Small intestine (tissue), 7 donors: ENCODE measurements around the gene LRRC75B. TPM values are rescaled to one million over a fixed set of nuclear protein-coding genes. Genes with fewer than 3 reads are reported as not detected.

ENCODE experiments used
- DNase-seq, 2 donors: peaks; one replicate each; pipeline versions ENCODE4 v3.0.0 to v3.0.0-alpha.2; 2013
- FAIRE-seq: peaks from 2 replicates; lab custom pipeline; 2012; peaks lifted over from hg19 to GRCh38; lab: Jason Lieb, UNC
- H3K27ac ChIP-seq, 3 donors: one replicate each; pipeline ENCODE4 v1.5.1; 2013; ENCODE audit warnings: low read length in 2 of 3, mild to moderate bottlenecking in 2 of 3, control low read depth in 1 of 3, inconsistent platforms in 1 of 3, low read depth in 1 of 3, moderate library complexity in 1 of 3
- H3K27me3 ChIP-seq, 3 donors: one replicate each; pipeline ENCODE4 v1.6.1; 2013; ENCODE audit warnings: low read length in 3 of 3, inconsistent platforms in 1 of 3; ENCODE audit not compliant: control insufficient read depth in 3 of 3, insufficient read depth in 3 of 3
- H3K36me3 ChIP-seq, 3 donors: one replicate each; pipeline ENCODE4 v1.6.1; 2013; ENCODE audit warnings: low read length in 3 of 3, inconsistent platforms in 1 of 3, low read depth in 1 of 3, mild to moderate bottlenecking in 1 of 3, moderate library complexity in 1 of 3; ENCODE audit not compliant: control insufficient read depth in 3 of 3, insufficient read depth in 2 of 3
- H3K4me1 ChIP-seq, 3 donors: one replicate each; pipeline ENCODE4 v1.6.1; 2013; ENCODE audit warnings: low read length in 2 of 3, inconsistent platforms in 1 of 3, low read depth in 1 of 3, mild to moderate bottlenecking in 1 of 3, moderate library complexity in 1 of 3; ENCODE audit not compliant: control insufficient read depth in 3 of 3, insufficient read depth in 2 of 3
- H3K4me3 ChIP-seq, 3 donors: one replicate each; pipeline ENCODE4 v1.5.1; 2013; ENCODE audit warnings: low read length in 3 of 3, control low read depth in 1 of 3, inconsistent platforms in 1 of 3, low read depth in 1 of 3, mild to moderate bottlenecking in 1 of 3, moderate library complexity in 1 of 3
- H3K9me3 ChIP-seq, 2 donors: one replicate each; pipeline ENCODE4 v1.6.1; 2013; ENCODE audit warnings: low read depth in 1 of 2, low read length in 1 of 2; ENCODE audit not compliant: control insufficient read depth in 2 of 2, insufficient read depth in 1 of 2
- WGBS, 3 donors: extraction: QIAGEN DNeasy Blood & Tissue Kit; methylation state at CpG; one replicate each; pipeline ENCODE4 v1.1.7; 2013; 5-methylcytosine and 5-hydroxymethylcytosine counted together
- polyA plus RNA-seq, 4 donors: library from polyadenylated mRNA; stranded (reverse) in 3 of 4; unstranded in 1 of 4; fragments of 200-250 nt in 3 of 4; fragments of 120-200 nt in 1 of 4; gene quantifications; one replicate each; pipeline versions ENCODE4 v1.2.1 to v1.2.3, GENCODE V29; 2013
- donor health status: healthy with polysubstance abuse.
- donor health status: control.
- donor health status: control.
- donor health status: Bipolar disorder and iron deficiency.
- donor health status: healthy.

The LRRC75B gene
- polyA plus RNA-seq, 4 donors = 15.5 to 123 (median 76.5) TPM

- Histone ChIP-seq H3K4me1 (peaks cover 0 to 31% (median 7%) of the 10 kb centered on the region in 3 donors), H3K9me3 (no peaks in the 10 kb centered on the region), H3K36me3 (peaks cover 0 to 15% (median 0%) of the 10 kb centered on the region in 3 donors), H3K27ac (peak overlapping the region in 2 of 3 donors; percentile 65 to 73), H3K4me3 (no peak overlapping the region), H3K27me3 (no peaks in the 10 kb centered on the region)
- 8 to 54% (median 25%) methylated on average over 1 of the region's 1 CpG for WGBS, 3 donors
- FAIRE-seq (no peak), DNase-seq (no peak)
Observed at GRCh38 chr22:24579258-24579601, 13.6 kb downstream of the LRRC75B start.

GRCh38 chr22:24578355-24579257, 14.3 kb downstream of the LRRC75B start:
- Histone ChIP-seq H3K4me1 (peaks cover 0 to 26% (median 4%) of the 10 kb centered on the region in 3 donors), H3K9me3 (no peaks in the 10 kb centered on the region), H3K36me3 (peaks cover 2 to 18% (median 4%) of the 10 kb centered on the region in 3 donors), H3K27ac (peak overlapping the region; percentile 65 to 82 (median 73)), H3K27me3 (no peaks in the 10 kb centered on the region), H3K4me3 (no peak overlapping the region)
- WGBS, 3 donors = 23 to 56% (median 39%) methylated on average over 8 of the region's 8 CpGs
- FAIRE-seq (no peak), DNase-seq (peak; percentile 87 to 89)

GRCh38 chr22:24576778-24577177, 16.1 kb downstream of the LRRC75B start:
- no peak for FAIRE-seq
- WGBS, 3 donors = 19 to 58% (median 32%) methylated on average over 1 of the region's 1 CpG
- DNase-seq = peak; percentile 60 to 82
- Histone ChIP-seq H3K4me1 (peaks cover 0 to 24% (median 4%) of the 10 kb centered on the region in 3 donors), H3K27ac (peak overlapping the region; percentile 27 to 63 (median 54)), H3K4me3 (no peak overlapping the region), H3K36me3 (peaks cover 6 to 28% (median 9%) of the 10 kb centered on the region in 3 donors), H3K27me3 (no peaks in the 10 kb centered on the region), H3K9me3 (no peaks in the 10 kb centered on the region)

- H3K4me3 ChIP-seq = no peak overlapping the region
- DNase-seq = no peak
- H3K9me3 ChIP-seq = no peaks in the 10 kb centered on the region
- H3K27ac ChIP-seq = no peak overlapping the region
- peaks cover 15 to 77% (median 20%) of the 10 kb centered on the region in 3 donors for H3K36me3 ChIP-seq
- FAIRE-seq = no peak
- WGBS, 3 donors = 91 to 97% (median 96%) methylated on average over 7 of the region's 7 CpGs
- no peaks in the 10 kb centered on the region for H3K27me3 ChIP-seq
- H3K4me1 ChIP-seq = peaks cover 0 to 5% (median 0%) of the 10 kb centered on the region in 3 donors
Observed at GRCh38 chr22:24571266-24571665, 21.6 kb downstream of the LRRC75B start.

GRCh38 chr22:24567668-24568067, 25.2 kb downstream of the LRRC75B start:
- no peaks in the 10 kb centered on the region for H3K9me3 ChIP-seq
- H3K27me3 ChIP-seq = no peaks in the 10 kb centered on the region
- H3K4me3 ChIP-seq = no peak overlapping the region
- FAIRE-seq = no peak
- DNase-seq = no peak
- peaks cover 0 to 19% (median 4%) of the 10 kb centered on the region in 3 donors for H3K4me1 ChIP-seq
- H3K27ac ChIP-seq = no peak overlapping the region
- peaks cover 11 to 71% (median 18%) of the 10 kb centered on the region in 3 donors for H3K36me3 ChIP-seq
- 73 to 80% (median 75%) methylated on average over 10 of the region's 10 CpGs for WGBS, 3 donors

- no peak overlapping the region for H3K4me3 ChIP-seq
- H3K9me3 ChIP-seq = no peaks in the 10 kb centered on the region
- WGBS, 3 donors = 58 to 71% (median 59%) methylated on average over 8 of the region's 8 CpGs
- peaks cover 10 to 68% (median 15%) of the 10 kb centered on the region in 3 donors for H3K36me3 ChIP-seq
- H3K27me3 ChIP-seq = no peaks in the 10 kb centered on the region
- no peak overlapping the region for H3K27ac ChIP-seq
- FAIRE-seq = no peak
- peaks cover 0 to 19% (median 4%) of the 10 kb centered on the region in 3 donors for H3K4me1 ChIP-seq
- DNase-seq = no peak
Observed at GRCh38 chr22:24566899-24567511, 25.9 kb downstream of the LRRC75B start.

GRCh38 chr22:24565077-24565476, 27.8 kb downstream of the LRRC75B start:
- peaks cover 11 to 67% (median 14%) of the 10 kb centered on the region in 3 donors for H3K36me3 ChIP-seq
- WGBS, 3 donors = 70 to 79% (median 77%) methylated on average over 2 of the region's 2 CpGs

GRCh38 chr22:24564376-24565058, 28.4 kb downstream of the LRRC75B start:
- FAIRE-seq = no peak
- H3K27ac ChIP-seq = peak overlapping the region in 1 of 3 donors; percentile 69

More at GRCh38 chr22:24565077-24565476, 27.8 kb downstream of the LRRC75B start:
- Histone ChIP-seq H3K4me3 (no peak overlapping the region), H3K4me1 (peaks cover 0 to 19% (median 4%) of the 10 kb centered on the region in 3 donors), H3K27me3 (no peaks in the 10 kb centered on the region), H3K27ac (peak overlapping the region in 1 of 3 donors; percentile 65), H3K9me3 (no peaks in the 10 kb centered on the region)
- no peak for DNase-seq
- FAIRE-seq = no peak

More at GRCh38 chr22:24564376-24565058, 28.4 kb downstream of the LRRC75B start:
- Histone ChIP-seq H3K9me3 (no peaks in the 10 kb centered on the region), H3K4me1 (peaks cover 2 to 19% (median 4%) of the 10 kb centered on the region in 3 donors), H3K27me3 (no peaks in the 10 kb centered on the region), H3K4me3 (no peak overlapping the region), H3K36me3 (peaks cover 9 to 63% (median 11%) of the 10 kb centered on the region in 3 donors)
- WGBS, 3 donors = 58 to 66% (median 62%) methylated on average over 2 of the region's 2 CpGs
- peak; percentile 36 to 51 for DNase-seq
